Right ventricle myocardium superior (tissue), 1 donor: ENCODE measurements around the gene DHRS13. TPM values are rescaled to one million over a fixed set of nuclear protein-coding genes. Genes with fewer than 3 reads are reported as not detected.
"Not testable (repeated sequence)": the region's sequence is repeated elsewhere in the genome, so short reads cannot be mapped to it uniquely, and the experiment has no call there.

ENCODE experiments used
- ATAC-seq: fragments of 200-7000 bp; cut with Tn5 transposase; one replicate; pipeline ENCODE4 v1.9.1; 2020; ENCODE audit warnings: mild to moderate bottlenecking; ENCODE audit not compliant: poor library complexity
- DNase-seq: peaks from one replicate; pipeline ENCODE4 v3.0.0-alpha.2; 2020
- intact Hi-C: fragments of 100-400 bp; cut with DNase I; formaldehyde crosslinking; loops from one replicate; pipeline ENCODE4 v1.11.2; 2022
- total RNA-seq: library from RNA; stranded (reverse); fragmentation: NEBNext Ultra II Directional; extraction: Animal tissue kit (Norgen Biotek cat#: 25700); gene quantifications from one replicate; pipeline ENCODE4 v1.2.1, GENCODE V29; 2021
- donor health status: DM: no; HTN: yes; CAD: no; lungs with severe emphysema.

DHRS13 gene
- total RNA-seq, 1 donor from 2014 or later = 2.9 TPM

DNA sequence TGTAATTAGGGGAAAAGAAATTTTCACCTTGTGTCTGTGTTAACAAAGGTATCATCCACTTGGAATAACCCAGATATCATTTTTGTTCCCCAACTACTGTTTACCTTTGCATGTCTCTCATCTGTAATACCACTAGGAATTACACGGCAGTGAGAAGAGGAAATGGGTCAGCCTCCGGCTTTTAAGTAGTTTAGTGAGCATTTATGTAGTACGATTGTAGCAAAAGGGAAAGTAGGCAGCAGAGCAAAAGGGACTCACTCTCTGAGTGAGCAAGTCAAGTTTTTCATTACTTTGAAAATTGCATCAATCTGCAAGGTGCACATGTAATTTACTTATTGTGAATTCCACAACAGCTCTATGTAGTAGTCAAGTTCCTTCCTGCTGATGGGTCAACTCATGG, 37.3 kb upstream of the DHRS13 start:
- DNase-seq (no peak), ATAC-seq (no peak)
- intact Hi-C loops = no loop called here

DNA sequence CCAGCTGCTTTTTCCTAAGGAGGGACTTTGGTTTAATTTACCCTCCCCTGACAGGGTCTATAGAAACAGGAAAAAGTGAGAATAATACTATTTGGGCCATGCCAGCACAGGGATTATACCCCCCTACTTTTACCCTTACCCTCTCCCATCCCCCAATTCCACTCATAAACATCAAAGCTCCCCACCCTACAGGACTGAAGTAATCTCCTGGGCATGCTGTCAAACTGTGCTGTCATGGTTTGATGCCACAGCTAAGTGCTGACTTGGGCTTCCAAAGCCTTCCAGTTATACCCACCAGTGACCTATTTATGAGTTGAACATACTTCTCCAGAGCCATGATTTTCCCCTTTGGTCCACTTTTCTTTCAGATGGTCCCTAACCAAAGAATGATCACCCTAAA, 35.7 kb upstream of the DHRS13 start:
- intact Hi-C loops = no loop called here
- no peak for DNase-seq

DNA sequence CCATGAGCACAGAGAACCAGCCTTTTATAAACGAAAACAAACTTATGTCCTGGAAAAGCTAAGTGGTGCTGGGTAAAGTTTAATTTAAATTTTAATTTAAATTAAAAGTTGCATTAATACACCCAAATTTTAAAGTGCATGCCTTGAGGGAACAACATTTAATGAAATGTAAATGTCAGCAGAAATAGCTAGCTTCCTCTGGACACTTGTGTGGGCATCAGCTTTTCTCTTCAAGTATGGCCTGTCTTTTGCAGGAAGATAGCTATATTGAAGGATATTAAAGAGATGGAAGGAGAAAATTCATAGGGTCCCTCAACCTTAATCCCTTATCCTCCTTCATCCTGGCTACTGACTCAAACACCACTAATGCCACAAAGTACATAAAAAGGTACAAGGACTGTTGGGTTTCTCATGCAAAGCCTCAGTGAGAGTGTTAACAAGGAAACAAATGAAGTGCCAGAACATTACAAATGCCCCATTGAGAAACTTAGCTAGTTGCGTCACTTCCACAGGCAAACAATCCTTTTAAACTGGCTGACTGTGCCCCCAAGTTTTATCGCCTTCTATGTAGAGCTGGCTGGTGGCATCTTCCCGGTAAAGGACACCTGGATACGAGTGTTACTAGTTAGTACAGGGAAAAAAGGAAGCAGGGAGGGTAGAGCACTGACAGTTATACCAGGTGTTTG, 34.3 kb upstream of the DHRS13 start:
- DNase-seq (no peak), ATAC-seq (peak; percentile 30)
- intact Hi-C loops = no loop called here

More for the DNA sequence above, 35.7 kb upstream of the DHRS13 start:
- peak; percentile 79 for ATAC-seq

DNA sequence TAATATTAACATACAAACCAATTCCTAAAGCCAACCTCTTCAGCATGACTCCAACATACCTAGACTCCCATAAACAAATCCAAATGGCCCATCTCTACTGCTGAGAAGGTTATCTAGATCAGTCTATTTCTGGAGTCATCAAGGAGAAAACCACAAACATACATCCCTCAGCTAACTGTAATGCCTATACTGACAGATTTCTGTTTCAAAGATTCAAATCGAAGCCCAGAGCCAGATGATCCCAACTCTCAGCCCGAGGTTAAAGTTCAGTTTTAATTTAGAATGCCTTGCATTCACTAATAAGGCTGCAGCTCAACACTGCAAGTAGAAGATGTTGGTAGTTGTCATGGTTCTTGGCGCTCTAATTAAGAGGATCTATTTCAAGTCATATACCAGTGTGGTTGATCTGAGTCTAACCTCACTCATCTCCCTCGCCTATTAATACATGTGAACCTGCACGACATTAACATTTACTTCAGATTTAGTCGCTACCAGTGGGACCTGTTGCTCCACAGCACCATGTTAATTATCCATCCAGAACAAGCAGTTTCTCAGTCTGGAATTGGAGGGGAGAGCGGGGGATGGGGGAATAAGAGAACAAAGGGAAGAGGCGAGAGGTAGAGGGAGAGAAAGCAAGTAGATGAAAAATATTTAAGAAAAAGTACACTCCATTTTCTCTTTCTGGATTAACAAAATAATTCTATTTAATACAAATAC, 33.0 kb upstream of the DHRS13 start:
- intact Hi-C loops = no loop called here
- DNase-seq (no peak), ATAC-seq (no peak)

DNA sequence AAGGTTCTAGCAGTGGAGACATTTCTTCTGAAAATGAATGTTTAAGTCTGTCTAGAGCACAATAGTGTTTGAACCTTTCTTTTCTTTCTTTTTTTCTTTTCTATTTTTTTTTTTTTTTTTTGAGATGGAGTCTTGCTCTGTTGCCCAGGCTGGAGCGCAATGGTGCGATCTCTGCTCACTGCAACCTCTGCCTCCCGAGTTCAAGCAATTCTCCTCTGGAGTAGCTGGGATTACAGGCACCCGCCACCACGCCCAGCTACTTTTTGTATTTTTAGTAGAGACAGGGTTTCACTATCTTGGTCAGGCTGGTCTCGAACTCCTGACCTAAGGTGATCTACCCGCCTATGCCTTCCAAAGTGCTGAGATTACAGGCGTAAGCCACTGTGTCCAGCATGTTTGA, 31.6 kb upstream of the DHRS13 start:
- ATAC-seq, DNase-seq, intact Hi-C loops: not testable (repeated sequence)

DNA sequence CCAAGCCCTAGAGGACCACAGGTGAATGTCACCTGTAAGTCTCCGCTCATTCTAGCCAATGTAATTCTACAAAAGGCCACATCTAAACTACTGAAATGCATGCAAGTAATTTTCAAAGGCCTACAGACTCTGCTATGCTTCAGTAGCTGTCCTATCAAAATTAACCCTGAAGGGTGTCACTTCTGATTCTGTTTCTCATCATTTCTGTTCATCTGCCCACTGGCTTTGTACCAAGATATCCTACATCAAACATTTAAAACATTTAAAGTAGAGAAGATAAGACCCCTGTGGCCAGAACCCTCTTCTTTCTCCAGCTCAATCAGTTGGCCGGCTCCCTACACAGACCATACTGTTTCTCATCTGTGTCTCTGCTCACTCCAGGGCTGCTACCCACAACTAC, 26.9 kb upstream of the DHRS13 start:
- ATAC-seq = no peak
- intact Hi-C loops = no loop called here

DNA sequence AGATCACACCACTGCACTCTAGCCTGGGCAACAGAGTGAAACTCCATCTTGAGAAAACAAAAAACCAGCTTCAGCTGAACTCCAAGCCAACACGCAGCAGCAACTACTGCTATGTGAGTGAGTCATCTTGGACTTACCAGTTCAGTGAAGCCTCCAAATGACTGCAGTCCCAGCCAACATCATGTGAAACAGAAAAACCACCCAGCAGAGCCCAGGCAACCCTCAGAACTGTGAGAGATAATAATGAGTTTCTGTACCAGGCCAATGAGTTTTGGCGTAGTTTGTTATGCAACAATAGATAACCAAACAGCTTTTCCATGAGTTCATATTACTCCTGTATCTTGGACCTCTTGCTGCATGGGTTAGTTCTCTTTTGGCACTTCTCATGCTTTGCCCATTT, 25.2 kb upstream of the DHRS13 start:
- no peak for DNase-seq
- ATAC-seq = no peak
- intact Hi-C loops = no loop called here

More for the DNA sequence above, 26.9 kb upstream of the DHRS13 start:
- no peak for DNase-seq

DNA sequence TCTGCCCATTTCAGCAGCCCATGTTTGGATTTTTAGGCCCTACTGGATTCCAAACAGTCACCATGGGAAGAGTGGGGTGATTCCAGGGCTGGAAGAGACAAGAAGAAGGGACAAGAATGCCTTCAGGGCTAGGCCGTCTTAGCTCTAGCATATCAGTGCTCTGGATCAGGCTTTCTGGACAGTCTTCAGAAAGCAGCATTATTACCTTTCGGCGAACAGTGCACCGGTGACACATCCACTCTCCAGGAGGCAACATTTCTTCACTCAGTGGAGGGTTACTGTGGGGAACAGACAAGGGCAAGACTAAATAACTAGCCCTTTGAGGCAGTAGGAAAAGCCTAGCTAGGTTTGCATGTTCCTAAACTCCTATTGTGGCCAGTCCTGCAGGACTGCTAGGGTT, 23.9 kb upstream of the DHRS13 start:
- intact Hi-C loops = no loop called here
- no peak for ATAC-seq
- no peak for DNase-seq

DNA sequence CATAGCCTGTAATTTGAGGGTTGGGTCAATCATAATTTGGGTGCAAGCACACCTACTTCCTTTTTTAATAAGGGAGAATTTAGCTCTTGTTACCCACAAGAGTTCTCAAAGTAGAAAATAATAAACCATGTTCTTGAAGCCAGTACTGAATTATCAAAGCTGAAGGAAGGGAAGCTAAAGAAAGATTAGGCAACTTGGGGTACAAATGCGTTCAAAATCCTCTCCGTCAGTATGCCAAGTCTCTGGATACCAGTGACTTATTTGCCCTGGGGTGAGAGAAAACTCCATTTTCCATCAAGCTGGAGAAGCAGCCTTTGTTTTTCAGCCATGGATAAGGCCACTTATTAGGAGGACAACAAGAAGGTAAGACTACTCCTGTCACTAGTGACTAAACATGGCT, 23.5 kb upstream of the DHRS13 start:
- DNase-seq = no peak
- no peak for ATAC-seq
- intact Hi-C loops = no loop called here

DNA sequence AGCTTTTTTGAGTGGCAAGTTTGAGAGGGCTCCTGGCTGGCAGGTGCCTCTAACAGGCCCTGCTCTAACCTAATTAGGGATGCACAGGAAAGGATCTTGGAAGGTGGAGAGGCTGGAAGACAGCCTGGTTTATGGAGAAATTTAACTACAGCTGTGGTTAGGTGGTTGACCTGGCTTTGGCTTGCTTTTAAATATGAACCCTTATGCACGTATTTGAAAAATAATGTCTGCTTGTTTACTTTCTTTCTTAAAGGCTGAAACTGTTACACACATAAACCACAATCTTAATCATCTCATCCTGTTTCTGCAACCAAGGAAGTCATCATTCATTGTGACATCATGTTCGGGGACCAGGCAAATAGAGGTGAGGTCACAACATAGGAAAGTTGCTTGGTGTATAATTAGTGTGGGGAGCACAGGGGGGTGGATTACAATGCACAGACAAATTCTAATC, 23.1 kb upstream of the DHRS13 start:
- DNase-seq = no peak
- intact Hi-C loops = no loop called here
- ATAC-seq = peak; percentile 22

DNA sequence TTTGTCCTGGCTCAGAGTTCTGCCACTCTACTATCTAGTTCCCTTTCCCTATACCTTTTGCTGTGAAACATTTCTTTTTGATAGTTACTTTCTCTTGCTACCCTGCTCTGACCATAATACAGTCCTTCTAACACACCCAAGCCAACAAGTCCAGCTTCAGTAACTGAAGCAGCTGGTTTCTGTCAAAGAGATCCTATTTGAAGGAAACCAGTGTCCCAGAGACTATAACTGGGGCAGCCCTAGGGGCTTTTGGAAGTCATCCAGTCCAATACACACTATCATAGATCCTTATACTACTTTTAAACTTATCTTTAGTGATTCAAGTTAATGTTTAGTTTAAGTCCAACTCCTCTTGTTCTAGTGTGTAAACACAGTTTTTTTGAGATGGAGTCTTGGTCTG, 17.3 kb upstream of the DHRS13 start:
- intact Hi-C loops = no loop called here
- no peak for DNase-seq
- no peak for ATAC-seq

DNA sequence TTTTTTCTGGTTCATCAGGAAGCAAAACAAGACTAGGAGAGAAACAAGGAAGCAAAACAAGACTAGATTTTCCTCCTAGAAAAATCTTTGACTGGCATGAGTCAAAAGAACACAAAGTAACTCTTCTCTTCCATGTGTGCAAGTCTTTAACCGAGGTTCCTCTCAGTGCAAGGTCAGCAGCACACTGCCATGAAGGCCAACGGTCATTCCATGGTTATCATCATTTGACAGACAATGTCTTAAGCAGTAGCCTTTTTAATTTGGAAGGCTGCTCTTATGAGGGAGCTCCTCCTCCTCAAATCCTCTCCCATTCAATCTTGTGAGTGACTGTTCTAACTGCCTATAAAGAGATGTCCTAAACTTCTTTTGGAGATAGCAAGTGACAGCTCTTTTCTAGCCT, 15.4 kb upstream of the DHRS13 start:
- intact Hi-C loops = loop anchor here (5.0 kb wide), 1 partner anchor 156 kb away; no protein-coding TSS in a partner anchor
- ATAC-seq (no peak), DNase-seq (no peak)

DNA sequence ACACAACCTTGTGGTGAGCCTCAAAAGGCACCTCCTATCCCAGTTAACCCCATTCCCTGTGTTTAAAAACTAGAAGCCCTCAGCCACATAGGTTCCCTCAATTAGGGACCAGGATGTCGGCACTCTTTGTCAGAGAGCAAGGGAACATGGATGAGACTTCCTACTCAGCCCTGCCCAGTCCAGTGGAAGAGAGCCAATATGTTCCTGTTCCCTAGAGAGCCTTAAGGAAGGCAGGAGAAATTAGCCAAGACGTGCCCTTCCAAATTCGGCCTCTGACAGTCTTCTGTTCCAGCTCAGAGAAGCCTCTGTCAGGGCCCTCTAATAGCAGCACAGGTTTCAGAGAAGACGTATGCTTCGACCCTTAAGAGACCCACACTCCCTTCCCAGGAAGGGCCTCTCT, 14.6 kb upstream of the DHRS13 start:
- DNase-seq (no peak), ATAC-seq (peak; percentile 16)
- intact Hi-C loops = loop anchor here (5.0 kb wide), 1 partner anchor 155 kb away; no protein-coding TSS in a partner anchor

DNA sequence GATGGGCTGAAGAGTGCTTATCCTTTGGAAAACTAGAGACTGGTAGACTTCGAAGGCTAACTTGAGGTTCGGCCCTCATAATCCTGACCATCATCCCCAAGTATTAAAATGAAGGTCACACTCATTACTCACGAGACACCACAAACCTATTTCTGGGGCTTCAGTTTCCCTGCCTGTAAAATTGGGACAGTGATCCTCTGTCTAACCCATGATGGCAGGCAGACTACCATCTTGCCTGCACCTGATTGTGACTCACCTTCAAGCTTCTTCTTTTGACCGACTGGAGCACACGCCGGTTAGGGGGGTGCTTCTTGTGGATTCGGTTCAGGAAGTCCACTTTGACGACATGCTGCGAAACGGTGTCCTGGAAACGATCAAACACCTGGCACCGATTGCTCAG, 14.2 kb upstream of the DHRS13 start:
- no peak for ATAC-seq
- intact Hi-C loops = loop anchor here (5.0 kb wide), 1 partner anchor 155 kb away; no protein-coding TSS in a partner anchor
- no peak for DNase-seq

DNA sequence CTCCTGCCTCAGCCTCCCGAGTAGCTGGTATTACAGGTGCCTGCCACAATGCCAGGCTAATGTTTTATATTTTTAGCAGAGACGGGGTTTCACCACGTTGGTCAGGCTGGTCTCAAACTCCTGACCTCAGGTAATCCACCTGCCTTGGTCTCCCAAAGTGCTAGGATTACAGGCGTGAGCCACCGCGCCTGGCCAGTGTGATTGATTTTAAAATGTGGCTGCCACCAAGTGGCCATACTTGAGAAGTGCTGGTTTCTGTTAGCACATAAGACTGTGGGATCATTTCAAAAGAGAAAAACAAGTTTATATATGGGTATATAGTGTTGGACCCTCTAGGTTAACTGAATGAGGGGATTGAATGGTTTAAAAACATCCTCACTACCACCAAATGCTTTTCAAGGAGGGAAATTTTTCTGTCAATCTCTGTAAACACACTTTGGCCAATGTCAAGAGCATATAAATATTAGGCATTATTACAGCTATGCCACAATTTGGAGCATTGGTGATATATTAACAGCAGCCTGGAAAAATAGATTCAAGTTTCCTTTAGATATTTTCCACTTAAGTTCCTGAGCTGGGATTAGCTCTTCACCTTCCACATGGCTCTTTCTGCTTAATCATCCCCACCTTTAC, 13.5 kb upstream of the DHRS13 start:
- DNase-seq (peak; percentile 63), ATAC-seq (peak; percentile 81)

DNA sequence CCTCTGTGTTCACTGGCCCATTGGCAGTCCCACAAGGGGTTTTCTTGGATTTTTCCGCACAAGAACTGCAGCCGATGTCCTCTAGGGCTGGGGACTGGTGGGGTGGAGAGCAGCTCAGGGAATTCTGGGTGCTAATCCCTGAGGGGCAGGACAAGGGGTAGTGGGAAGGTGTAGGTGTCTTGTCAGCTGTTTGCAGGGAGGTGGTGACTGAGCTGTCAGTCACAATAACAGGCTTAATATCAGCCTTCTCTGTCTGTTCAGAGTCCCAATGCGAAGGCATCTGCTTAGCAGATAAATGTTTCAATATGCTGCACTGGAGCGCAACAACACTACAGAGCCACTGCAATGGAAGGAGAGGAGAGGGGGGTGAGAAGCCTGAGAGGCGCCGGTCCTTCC, 10.1 kb upstream of the DHRS13 start:
- intact Hi-C loops = no loop called here
- DNase-seq (no peak), ATAC-seq (no peak)

More for the DNA sequence above, 13.5 kb upstream of the DHRS13 start:
- intact Hi-C loops = loop anchor here (5.0 kb wide), 1 partner anchor 154 kb away; no protein-coding TSS in a partner anchor

DNA sequence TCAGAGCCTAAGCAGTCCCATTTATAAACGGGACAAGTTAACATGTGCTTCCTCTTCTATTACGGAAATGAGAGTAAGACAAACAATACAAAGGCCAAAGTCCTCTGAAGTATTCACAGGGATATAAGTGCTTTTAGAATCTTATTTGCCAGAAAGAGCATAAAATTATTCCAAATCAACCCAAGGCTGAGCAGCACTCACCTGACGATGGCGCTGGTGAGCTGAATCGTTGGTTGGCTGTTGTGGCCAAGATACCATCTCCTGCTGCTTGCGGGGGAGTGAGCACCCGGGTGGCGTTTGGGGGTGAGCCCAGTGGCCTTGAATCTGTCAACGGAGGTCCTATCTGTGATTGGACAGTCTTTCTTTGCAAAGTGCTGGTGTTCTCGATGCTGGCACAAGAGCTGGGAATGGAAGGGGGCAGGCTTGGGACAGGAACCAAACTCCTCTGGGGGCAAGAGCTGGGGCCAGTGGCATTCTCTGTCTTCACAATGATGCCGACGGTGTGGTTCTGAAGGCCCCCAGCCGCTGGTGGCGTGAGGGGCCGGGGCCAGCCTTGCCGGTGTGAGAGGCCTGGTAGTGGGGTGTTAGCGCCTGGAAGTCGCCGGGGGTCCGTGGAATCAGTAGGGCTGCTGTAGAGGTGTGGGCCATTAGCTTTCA, 9.5 kb upstream of the DHRS13 start:
- intact Hi-C loops = no loop called here
- ATAC-seq (no peak), DNase-seq (no peak)

DNA sequence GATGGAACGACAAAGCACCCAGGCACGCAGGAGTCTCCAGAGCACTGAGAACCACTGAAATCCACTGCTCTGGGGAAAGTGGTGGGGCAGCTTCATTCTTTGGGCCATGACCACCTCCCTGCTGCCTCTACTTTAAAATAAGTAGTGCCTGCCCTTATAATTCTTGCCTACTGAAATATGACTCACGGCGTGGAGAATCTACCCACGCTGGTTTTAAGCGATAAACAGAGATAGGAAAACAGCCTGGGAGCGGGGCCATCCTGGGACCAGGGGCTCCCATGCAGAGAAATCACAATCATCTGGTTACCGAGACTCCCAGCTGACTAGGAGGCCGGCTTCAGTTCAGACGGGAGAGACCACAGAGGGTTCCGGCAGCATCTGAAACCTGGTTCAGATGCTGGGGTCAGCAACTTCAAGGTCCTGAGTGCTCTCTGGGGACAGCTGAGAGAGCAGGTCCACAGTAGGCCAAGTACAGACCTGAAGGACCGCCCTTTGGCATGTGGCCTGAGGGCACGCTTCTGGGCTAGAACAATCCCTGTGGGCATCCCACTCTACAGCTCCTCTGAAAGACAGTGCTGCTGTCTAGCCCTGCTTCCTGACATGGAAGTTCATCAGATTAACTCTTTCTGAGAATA, 8.6 kb upstream of the DHRS13 start:
- DNase-seq (no peak), ATAC-seq (no peak)
- intact Hi-C loops = no loop called here

DNA sequence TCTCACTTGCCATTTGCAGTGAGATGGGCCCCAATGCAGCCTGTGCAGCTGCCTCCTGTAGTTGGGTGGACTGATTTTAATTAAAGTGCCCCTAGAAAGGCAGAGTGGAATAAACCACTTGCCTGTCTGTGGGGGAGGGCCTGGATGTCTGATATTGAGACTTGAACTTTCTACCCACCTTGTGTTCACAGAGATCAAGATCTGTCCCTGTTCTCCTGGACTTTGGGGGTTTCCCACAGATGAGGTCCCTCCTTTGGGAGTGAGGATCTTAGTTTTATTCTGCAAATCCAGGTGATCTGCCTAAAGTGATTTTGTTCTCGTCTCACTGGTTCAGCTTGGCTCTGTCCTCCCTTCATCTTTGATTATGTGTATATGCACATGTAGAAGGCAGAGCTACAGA, 7.7 kb upstream of the DHRS13 start:
- ATAC-seq (no peak), DNase-seq (no peak)
- intact Hi-C loops = no loop called here
